Measurements from ENCODE around the gene SLC16A4.
A peak's percentile ranks its signal among the peaks of the same experiment; 100 is the strongest.
"Not testable (repeated sequence)": the region's sequence is repeated elsewhere in the genome, so short reads cannot be mapped to it uniquely, and the experiment has no call there.

SLC16A4 gene
- long read RNA-seq, donor 1, partial matches to known transcripts, result 9 of 15 reads
- long read RNA-seq, donor 1, other reads (novel, unspliced or antisense), result 0 of 15 reads
- long read RNA-seq, donor 2, transcript SLC16A4-201 (9 exons, 2,632 nt), result major isoform, 8 of 15 reads
- long read RNA-seq, donor 2, partial matches to known transcripts, result 5 of 15 reads
- long read RNA-seq, donor 2, other reads (novel, unspliced or antisense), result 0 of 15 reads
- long read RNA-seq, donor 3, partial matches to known transcripts, result 0 of 3 reads
- long read RNA-seq, donor 3, other reads (novel, unspliced or antisense), result 0 of 3 reads
- long read RNA-seq, donor 4, transcript SLC16A4-201 (9 exons, 2,632 nt), result major isoform, 6 of 6 reads
- long read RNA-seq, donor 4, partial matches to known transcripts, result 0 of 6 reads
- long read RNA-seq, donor 4, other reads (novel, unspliced or antisense), result 0 of 6 reads
- long read RNA-seq, donor 5, transcript SLC16A4-201 (9 exons, 2,632 nt), result major isoform, 6 of 94 reads
- long read RNA-seq, donor 5, partial matches to known transcripts, result 85 of 94 reads
- long read RNA-seq, donor 5, other reads (novel, unspliced or antisense), result 0 of 94 reads
- long read RNA-seq, donor 6, partial matches to known transcripts, result 109 of 116 reads
- long read RNA-seq, donor 6, other reads (novel, unspliced or antisense), result 0 of 116 reads
- long read RNA-seq, donor 7, partial matches to known transcripts, result 26 of 34 reads
- long read RNA-seq, donor 7, other reads (novel, unspliced or antisense), result 0 of 34 reads
- long read RNA-seq, donor 8, transcript SLC16A4-201 (9 exons, 2,632 nt), result major isoform, 5 of 8 reads
- long read RNA-seq, donor 8, partial matches to known transcripts, result 0 of 8 reads
- long read RNA-seq, donor 8, other reads (novel, unspliced or antisense), result 0 of 8 reads

- DNase-seq, result peak; percentile 37
Measured at GRCh38 chr1:110390692-110391245, at the start of gene SLC16A4. SLC16A4 (minus strand) TSS chr1:110391026; CDS start chr1:110389323, 1,703 bp downstream.

- DNase-seq, result not testable (repeated sequence)
Measured at GRCh38 chr1:110439873-110440272, 49.0 kb upstream of the SLC16A4 start.

GRCh38 chr1:110438893-110439292 is 48.1 kb upstream of the SLC16A4 start:
- DNase-seq, result no peak

GRCh38 chr1:110437645-110438299 is 46.9 kb upstream of the SLC16A4 start:
- not testable (repeated sequence) for DNase-seq

- no peak for DNase-seq
Measured at GRCh38 chr1:110436635-110437034, 45.8 kb upstream of the SLC16A4 start.

GRCh38 chr1:110434946-110435345 is 44.1 kb upstream of the SLC16A4 start:
- DNase-seq, result no peak

- no peak for DNase-seq
Measured at GRCh38 chr1:110433803-110434202, 43.0 kb upstream of the SLC16A4 start.

GRCh38 chr1:110433213-110433612 is 42.4 kb upstream of the SLC16A4 start:
- DNase-seq, result no peak

GRCh38 chr1:110430901-110431300 is 40.1 kb upstream of the SLC16A4 start:
- DNase-seq, result no peak

GRCh38 chr1:110430366-110430765 is 39.5 kb upstream of the SLC16A4 start:
- no peak for DNase-seq

- DNase-seq, result no peak
Measured at GRCh38 chr1:110428946-110429345, 38.1 kb upstream of the SLC16A4 start.

GRCh38 chr1:110426854-110427253 is 36.0 kb upstream of the SLC16A4 start:
- DNase-seq, result no peak

GRCh38 chr1:110425612-110426152 is 34.9 kb upstream of the SLC16A4 start:
- no peak for DNase-seq

GRCh38 chr1:110424699-110425611 is 34.1 kb upstream of the SLC16A4 start:
- no peak for DNase-seq

GRCh38 chr1:110420874-110421793 is 30.3 kb upstream of the SLC16A4 start:
- no peak for DNase-seq

GRCh38 chr1:110420023-110420662 is 29.3 kb upstream of the SLC16A4 start:
- DNase-seq, result no peak

- DNase-seq, result no peak
Measured at GRCh38 chr1:110418729-110419128, 27.9 kb upstream of the SLC16A4 start.

GRCh38 chr1:110413045-110413444 is 22.2 kb upstream of the SLC16A4 start:
- DNase-seq, result not testable (repeated sequence)

GRCh38 chr1:110412576-110412975 is 21.8 kb upstream of the SLC16A4 start:
- DNase-seq, result peak; percentile 37
